SK-N-MC (cell line): Measurements from ENCODE around the gene ZFP91.

Source experiments
- EZH2 ChIP-seq: fragments of 200-600 bp; sonication (generic); IDR thresholded peaks from one replicate; pipeline ENCODE4 v1.6.1; 2017; ENCODE audit warnings: antibody characterized with exemption
- POLR2AphosphoS5 ChIP-seq: IDR thresholded peaks from 2 replicates; pipeline ENCODE4 v1.6.1; 2012; ENCODE audit warnings: mild to moderate bottlenecking, low read depth, low read length, borderline replicate concordance

GRCh38 chr11:58531865-58532341 is 47.0 kb upstream of the ZFP91 start:
- TF ChIP-seq POLR2AphosphoS5 (no peak), EZH2 (no peak)
